DLD1 (cell line): ENCODE results near the gene LRP1B.
"Not testable (repeated sequence)": the region's sequence is repeated elsewhere in the genome, so short reads cannot be mapped to it uniquely, and the experiment has no call there.

ENCODE experiments used
- in situ Hi-C: cut with HindIII; loops from 2 replicates; pipeline ENCODE4 v1.10.0; 2017; ENCODE audit warnings: low sequenced_read_pairs

The LRP1B gene

DNA sequence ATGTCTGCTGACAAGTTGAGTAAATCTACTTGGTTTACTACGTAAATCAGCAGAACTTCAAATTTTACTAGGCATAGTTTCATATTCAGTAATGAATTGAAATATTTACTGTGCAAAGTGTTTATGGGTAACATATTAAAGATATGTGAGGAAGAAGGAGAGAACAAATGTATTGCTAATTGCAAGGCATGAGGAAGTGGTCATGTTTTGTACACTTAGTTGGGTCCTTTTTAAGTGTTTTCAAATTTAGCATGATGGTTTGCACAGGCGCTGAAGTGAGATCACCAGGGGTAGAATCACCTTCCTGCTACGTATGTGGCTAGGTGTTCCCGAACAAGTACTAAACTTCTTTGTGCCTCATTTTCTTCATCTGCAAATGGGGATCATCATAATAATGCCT is 1534.4 kb downstream of the LRP1B start:
- in situ Hi-C loops: no loop called here

DNA sequence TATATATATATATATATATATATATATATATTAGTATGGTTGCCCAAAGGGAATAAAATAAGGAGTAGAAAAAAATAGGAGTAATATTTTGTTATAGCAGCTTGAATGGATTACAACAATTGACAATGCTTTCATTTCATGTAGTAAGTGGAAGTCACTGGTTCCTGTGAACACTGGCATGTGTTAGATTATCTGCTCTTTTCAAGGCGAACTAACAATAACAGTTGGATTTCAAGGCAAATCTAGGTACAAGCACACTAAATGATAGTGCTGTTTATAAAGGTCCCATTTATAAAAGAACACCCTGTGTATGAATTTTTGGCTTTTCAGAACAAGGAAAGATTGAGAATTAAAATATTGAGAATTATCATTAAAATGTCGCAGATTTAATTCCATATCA is 1535.7 kb downstream of the LRP1B start:
- in situ Hi-C loops: no loop called here

DNA sequence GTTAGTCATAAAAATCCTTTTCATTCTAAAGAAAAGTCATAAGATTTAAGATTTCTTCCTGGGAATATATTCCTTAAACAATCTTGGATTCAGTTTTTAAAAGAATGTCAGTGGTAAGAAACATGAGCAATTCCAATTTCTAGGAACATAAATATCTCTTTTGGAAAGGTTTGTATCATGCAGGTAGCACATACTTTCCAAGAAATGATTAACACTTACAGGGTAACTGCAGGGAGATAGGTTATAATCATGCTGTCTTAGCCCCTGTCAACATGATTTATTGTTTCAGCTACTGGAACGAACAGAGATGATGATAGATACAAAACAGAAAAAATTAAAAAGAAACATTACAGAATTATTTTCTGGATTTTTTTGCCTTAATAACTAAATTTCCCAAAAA is 1537.7 kb downstream of the LRP1B start:
- in situ Hi-C loops: no loop called here

DNA sequence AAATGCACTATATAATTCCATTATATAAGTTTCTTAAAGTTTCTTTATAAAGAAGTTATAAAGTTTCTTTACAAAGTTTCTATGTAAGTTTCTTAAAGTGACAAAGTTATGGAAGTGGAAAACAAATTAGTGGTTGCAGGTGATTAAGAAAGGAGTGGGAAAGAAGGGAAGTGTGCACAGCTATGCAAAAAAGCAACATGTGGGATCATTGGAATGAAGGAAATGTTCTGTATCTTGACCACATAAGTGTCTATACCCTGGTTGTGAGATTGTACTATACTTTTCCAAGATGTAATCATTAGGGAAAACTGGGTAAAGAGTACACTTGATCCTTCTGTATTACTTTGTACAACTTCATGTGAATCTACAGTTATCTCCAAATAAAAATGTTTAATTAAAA is 1541.1 kb downstream of the LRP1B start:
- in situ Hi-C loops: no loop called here

DNA sequence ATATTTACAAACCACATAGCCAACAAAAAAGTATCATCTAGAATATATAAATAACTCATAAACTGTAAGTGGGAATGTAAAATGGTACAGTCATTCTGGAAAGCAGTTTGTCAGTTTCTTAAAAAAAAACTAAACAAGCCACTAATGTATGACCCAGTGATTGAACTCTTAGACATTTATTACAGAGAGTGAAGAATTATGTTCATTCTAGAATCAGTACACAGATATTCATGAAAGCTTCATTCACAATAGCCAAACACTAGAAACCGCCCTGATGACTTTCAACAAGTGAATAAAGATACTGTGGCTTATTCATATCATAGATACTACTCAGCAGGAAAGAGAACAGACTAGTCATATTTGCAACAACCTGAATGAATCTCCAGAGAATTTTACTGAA is 1541.5 kb downstream of the LRP1B start:
- in situ Hi-C loops: no loop called here

DNA sequence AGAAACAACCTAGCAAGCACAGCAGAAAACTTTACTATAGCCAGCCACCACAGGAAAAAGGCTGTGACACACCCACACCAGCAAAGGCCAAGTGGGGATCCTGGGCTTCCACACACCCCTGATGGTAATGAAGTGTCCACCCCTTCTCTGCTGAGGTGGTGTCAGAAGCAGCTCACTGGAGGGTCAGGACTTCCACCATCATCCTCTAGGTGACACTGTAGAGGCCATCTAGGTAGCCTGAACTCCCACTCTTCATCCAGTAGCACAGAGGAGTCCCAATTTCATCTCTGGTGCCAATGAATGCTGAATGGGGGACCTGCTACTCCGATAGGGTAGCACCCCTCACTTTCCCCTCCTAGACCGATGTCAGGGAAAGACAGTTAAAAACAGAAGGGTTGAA is 1544.4 kb downstream of the LRP1B start:
- in situ Hi-C loops: no loop called here

DNA sequence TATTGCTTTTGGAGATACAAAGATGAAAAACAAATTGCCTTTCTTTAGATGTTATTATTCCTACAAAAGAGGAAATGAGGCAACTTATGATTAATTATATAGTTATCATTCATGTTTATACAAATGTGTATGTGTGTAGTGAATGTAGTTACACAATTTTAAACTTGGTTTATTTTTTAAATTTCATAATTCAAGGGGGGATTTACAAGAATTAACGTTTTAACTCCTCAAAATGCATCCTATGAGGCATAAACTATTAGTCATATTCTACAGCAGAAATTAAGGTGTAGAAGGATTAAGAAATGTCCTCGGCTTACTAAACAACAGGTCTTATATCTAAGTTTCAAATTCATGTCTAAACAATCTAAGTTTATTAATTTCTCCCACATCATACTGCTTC is 1545.8 kb downstream of the LRP1B start:
- in situ Hi-C loops: no loop called here

DNA sequence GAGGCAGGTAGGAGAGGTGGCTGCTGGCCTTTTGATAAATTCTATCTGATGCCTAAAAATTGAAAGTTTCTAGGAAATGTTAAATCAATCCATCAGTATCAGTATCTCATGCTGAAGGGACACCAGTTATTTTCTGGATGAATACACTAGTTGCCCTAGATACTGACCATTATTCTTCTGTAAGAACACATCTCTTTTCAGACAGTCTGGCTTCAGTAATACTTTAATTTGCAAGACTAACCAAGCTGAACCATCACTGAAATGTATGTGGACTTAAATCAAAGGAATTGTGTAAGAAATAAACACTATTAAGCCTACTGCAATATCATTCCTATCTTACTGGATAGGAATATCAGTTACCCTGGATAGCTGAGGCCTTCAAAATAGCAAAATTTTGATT is 1546.3 kb downstream of the LRP1B start:
- in situ Hi-C loops: no loop called here

DNA sequence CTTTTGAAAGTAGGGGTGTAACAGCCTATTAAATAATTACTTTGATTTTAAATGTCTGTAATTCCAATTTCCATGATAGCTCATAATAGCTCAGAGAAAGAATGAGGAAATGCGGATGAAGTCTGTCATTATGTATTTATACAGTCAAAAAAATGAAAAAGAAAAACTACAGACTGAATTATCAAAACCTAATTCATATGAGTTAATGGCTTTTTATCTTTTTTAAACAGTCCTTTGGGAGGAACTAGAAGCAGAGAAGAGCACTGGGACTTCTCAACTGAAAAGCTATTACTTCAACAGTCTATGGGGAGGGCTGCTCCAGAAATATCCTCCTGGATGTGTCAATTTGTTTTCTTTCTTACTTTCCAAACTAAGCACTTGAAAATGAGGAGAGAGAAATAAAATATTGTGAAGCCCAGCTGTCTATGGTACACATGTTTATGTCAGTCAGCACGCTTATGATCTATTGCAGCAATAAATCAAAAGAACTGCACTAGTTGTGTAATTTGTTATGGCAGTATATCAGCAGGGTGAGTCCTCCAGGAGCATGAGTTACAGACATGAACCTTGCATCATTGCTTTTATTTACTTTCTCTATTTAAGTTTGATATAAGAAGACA is 1550.2 kb downstream of the LRP1B start:
- in situ Hi-C loops: no loop called here

DNA sequence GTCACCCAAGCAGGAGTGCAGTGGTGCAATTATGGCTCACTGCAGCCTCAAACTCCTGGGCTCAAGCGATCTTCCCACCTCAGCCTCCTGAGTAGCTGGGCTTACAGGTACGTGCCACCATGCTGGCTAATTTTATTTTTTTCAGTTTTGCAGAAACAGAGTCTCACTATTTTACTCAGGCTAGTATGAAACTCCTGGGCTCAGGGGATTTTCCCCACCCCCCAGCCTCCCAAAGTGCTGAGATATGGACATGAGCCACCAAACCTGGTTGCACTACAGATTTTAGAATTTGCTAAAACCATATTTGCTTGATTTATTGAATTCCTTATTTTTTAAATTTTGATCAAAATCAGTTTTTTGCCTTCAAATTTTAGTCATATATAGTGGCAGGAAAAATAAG is 1553.4 kb downstream of the LRP1B start:
- in situ Hi-C loops: no loop called here

DNA sequence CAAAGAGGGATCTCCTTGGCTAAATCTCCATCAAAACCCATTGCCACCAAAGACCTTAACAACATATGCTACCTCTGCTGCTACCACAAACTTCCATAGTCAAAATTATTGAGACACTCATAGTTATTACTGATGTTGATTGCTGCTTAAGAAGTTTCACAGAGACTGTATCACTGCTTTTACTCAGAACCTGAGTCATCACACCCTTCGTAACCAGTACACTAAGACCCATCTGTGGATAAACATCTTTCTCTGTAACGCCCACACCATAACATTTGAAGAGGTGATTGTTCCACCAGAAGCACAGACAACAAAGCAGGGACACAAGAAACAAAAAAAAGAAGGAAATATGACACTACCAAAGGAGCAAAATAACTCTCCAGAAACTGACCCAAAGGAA is 1563.1 kb downstream of the LRP1B start:
- in situ Hi-C loops: no loop called here

DNA sequence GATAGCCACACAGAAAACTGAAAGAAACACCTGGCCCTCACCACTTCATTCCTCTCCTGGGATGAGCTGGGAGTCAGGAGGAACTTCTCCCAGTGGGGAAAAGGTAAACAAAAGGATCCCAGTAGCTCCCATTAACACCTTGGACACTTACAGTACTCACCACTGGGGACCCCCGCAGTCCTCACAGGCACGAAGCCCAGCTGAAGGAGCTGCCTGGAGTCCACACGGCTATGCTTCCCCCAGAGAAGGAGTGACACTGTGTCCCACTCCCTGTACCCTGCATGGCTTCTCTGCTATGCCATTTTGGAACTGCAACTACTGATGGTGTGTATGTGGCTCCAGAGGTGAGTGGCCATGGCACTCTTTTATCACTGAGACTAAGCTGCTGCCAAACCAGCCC is 1565.1 kb downstream of the LRP1B start:
- in situ Hi-C loops: no loop called here

DNA sequence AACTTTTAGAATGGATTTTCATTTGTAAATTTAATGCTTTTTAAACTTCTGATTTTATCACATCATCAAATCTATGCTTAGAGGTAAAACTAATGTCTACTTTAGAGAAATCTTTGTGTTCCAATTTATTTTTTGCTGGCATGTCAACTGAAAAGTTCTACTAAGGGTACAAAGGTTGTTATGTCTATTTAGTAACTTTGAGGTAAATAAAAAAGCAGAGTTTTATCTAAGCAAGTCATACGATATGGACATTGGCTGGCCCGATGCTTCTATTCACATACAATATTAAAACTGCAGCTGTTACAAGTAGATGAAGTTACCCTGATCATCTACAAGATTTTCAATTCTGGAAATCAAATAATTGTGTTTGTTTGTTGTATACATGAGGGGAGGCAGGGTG is 1575.1 kb downstream of the LRP1B start:
- in situ Hi-C loops: no loop called here

DNA sequence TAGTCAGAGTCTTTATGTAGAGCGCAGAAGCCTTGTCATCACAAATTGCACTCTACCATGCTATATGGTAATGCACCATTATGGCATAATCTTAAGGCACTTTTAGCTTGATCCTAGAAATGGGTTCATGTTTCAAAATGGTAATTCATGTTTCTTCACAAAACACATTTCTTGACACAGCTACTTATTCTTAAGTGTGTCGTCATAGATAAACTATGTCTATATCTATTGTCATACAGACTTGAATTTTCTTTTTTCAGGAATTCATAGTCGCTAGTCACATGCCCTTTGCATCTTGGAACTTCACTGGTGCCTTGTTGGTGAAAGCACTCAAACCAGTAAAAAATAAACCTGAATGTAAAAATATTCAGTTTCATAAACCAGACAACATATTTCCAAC is 1578.2 kb downstream of the LRP1B start:
- in situ Hi-C loops: no loop called here

DNA sequence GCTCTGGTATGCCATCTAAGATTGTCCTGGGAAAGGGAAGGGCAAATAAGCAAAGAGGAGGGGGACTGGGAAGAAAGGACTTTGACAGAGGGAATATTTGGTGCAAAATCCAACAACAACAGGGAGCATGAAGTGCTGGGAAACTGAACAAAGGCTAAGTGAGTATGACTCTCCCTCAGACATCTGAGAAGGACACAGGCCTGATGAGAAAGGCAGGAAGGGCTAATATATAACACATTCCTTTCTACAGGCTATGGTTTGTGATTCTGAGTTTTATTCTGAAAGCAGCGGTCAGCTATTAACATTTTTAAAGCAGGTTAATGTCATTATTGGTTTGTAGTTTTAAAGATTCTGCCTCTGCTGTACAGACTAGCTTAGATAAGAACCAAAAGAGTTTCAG is 1579.5 kb downstream of the LRP1B start:
- in situ Hi-C loops: no loop called here

DNA sequence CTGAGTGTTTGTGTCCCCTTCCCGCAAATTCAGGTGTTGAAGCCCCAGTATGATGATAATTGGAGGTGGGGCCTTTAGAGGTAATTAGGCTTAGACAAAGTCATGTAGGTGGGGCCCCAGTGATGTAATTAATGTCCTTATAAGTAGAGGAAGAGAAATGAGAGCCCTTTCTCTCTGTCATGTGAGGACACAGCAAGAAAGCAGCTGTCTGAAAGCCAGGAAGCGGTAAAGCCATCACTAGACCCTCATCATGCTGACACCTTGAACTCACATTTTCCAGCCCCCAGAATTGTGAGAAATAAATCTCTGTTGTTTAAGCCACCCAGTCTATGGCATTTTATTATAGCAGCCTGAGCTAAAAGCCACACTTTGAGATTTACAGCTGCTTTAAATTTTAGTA is 1580.0 kb downstream of the LRP1B start:
- in situ Hi-C loops: no loop called here

DNA sequence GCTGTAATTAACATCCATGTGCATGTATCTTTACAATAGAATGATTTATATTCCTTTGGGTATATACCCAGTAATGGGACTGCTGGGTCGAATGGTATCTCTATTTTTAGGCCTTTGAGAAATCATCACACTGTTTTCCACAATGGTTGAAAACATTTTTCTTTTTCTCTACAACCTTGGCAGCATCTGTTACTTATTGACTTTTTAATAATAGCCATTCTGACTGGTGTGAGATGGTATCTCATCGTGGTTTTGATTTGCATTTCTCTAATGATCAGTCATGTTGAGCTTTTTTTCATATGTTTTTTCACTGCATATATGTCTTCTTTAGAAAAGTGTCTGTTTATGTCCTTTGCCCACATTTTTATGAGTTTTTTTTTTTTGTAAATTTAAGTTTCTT is 1586.0 kb downstream of the LRP1B start:
- in situ Hi-C loops: not testable (repeated sequence)

DNA sequence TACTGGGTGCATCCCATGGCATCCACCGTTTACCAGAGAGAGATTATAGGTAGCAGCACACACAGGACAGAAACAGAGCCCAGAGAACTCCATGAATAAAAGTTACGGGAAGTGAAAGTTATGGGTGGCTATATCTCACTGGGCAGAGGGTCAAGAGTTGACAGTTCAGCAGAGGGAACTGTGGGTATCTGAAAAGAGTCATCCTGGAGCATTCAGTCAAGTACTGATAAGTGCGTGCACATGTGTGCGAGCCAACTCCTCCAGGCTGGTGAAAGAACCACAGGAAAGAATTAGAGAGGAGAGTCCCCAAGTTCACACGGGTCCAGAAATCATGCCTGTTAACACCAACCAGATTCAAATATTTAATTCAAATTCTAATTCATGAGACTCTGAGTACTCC is 1588.2 kb downstream of the LRP1B start:
- in situ Hi-C loops: no loop called here

DNA sequence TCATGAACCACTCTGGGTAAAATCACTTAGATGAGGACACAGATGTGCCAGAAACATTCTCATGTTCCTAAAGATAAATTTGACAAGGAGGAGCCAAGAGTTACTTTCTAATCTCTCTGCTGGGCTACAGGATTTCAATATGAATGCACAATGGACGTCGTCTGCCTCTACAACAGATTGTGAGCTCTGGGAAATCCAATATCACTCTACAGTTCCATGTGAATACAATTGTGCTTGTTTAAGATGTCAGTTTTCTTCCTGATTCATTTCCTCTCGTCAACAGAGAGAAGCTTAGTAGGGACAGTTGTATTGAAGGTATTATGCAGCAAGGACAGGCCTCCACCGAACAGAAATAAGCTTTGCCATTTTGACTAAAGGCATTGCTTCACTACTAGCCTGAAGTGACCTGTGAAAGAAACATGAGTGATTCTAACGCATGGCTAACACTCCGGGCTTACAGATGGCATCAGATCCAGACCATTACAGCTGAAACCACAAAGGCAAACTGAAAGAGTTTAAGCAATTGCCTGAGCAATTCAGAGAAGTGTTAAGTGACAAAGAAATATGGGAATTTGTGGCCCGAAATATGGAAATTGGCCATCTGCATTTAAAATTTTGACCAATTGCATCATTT is 1591.5 kb downstream of the LRP1B start:
- in situ Hi-C loops: no loop called here

DNA sequence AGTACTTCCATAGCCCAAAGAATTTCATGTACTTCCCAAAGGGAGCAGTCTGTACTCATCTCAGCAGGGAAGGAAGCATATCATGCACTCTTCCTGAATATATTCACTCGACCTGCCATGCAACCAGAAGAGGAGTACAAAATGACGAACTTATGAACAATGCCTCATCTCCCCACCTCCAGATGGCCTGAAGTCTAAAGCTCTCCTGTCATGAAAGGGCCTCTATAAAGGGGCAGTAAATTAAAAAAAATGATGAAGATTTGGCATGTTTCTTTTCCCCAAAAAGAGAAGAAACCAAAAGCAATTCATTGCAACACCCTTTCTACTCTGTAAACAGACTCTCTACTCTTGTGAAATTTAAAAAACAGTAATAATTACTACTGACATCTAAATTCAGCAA is 1601.1 kb downstream of the LRP1B start:
- in situ Hi-C loops: no loop called here

DNA sequence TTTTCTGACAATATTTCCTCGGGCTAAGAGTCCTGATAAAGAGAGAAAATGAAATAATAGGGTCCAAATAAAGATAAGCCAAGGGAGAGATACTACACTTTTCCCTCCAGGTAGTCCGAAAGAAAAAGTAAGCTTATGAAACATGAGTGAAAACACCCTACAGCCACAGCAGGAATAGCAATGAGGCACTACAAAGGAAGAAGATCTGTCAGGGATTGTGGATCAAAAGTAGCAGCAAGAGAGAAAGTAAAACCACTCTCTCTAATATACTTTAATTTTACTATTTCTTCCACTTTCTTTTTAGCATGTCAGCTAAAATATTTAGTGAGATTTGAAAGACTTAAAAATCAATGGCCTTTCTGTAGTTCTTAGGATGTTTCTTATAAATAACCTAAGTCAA is 1601.8 kb downstream of the LRP1B start:
- in situ Hi-C loops: no loop called here

DNA sequence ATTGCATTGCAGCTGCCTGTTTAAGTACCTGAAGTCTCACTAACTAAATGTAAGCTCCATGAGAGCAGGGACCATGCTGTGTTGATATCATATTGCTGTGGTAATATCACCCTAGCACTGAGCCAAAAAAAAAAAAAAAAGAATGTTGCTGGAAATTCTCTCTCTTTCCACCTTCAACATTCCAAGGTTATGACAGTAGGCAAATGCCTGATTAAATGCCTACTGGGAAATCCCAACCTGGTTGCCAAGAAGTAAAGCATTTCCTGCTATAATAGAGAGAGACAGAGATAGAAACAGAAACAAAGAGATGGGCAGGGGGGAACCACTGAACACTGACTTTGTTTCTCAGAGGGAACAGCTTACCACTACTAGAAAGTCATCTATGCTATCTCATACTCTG is 1604.2 kb downstream of the LRP1B start:
- in situ Hi-C loops: no loop called here

DNA sequence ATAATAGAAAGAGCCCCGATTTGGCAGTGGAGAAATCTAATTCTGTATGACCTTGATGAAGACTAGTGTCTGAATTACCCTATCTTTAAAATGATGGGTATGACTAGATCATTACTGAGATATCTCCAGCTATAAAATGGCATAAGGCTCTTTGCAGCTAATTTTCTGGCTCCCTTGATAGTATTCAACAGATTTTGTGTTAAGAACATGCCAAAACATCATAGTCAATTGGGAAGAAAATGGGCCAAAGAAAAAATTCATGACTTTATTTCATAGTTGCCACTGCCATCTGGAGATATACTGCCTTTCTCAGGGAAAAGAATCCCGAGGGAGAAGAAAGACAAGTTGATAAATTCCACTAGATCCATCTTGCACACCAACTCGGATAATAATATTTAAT is 1618.7 kb downstream of the LRP1B start:
- in situ Hi-C loops: no loop called here
